ENCODE data around the gene TRPV5.

The TRPV5 gene

DNA sequence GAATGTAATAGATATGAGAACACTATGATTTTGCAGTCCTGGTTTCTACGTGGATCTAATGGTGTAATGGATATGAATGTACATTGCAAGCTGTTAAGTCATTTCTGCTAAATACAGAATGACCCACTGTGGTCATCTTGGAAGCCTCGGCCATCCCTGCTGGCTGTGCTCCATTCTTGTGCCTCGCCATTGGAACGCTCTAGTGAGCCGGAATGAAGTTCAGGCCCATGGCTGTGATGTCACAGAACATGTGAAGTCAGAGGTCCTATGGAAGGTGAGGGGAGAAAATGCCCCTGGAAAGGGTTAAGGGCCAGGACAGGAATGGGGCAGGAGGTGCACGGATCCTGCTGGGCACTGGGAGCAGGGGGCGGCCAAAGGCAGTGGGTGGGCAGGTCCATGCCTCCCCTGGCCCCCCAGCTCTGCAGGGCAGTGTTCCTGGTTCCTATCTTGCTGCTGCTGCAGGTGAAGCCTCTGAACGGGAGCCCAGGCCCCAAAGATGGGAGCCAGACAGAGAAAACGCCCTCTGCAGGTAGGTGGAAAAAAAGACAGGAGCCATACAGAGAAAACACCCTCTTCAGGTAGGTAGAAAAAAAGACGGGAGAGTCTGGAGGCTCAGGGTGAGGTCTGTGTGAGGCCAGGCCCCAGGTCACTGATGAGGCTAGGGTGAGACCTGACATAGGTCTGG lies 5.8 kb upstream of the TRPV5 start, which contains the start of gene LLCFC1:
TSS of gene LLCFC1 (plus strand) at position 259 of the 685 bp plus-strand sequence. CDS start at position 397, 138 bp downstream.
- no peak for DNase-seq

DNA sequence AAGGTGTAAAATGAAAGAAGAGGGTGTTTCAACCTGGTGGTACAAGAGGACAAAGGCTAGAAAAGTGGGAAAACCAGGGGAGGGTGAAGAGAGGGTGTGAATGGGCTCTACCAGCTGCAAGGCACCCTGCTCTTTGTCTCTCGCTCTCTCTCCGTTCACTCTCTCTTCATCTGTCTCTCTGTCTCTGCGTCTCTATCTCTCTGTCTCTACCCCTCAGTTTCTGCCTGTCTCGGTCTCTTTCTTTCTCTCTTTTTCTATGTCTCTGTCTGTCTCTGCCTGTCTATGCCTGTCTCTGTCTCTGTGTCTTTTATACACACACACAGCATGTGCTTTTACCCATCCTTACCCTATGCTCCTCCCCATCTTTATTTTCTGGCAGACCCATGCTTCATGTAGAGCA lies 5.1 kb upstream of the TRPV5 start:
- no peak for DNase-seq

DNA sequence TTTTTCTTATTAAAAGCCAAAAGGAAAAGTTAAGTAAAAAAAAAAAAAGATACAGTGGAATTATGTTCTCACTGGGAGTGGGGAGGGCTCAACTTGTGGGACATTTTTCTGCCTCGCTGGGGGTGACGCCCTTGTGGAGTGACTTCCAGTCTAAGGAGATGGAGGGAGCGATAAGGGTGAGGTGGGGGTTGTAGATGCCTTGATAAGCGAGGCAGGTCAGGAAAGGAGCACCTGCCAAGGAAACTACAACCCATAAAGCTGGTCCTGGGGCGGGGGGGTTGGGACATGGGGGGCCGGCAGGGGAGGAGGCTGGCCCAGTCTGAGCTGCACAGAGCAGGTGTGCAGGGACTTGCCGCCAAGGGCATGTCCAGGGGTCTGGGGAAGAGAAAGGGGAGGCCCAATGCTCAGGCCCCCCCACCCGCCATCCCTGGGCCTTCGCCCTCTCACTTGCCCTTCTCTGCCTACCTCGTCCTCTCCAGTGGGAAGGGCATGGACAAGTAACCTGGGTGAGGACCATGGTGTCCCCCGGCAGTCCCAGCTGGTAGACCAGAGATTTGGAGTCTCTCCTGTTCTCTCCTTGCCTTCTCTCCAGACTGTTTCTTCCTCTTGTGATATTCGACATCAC lies 2.5 kb upstream of the TRPV5 start:
- DNase-seq, result no peak

DNA sequence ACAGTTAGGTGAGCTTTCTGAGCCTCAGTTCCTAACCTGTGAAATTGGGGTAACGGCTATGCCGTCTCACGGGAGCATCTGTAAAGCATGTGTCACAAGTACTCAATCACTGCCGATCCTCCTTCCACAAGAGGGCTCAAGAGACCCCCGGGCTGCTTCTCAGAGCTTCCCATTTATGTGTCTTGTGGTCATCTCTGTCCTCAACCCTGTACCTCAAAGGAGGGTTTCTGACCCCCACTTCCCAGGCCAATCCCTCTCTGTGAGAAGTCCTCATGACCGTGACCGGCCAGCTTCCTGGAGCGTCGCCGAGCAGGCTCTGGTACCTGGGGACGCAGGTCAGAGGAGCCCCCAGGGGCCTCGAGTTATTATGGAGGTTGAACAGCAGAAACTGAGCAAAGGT lies 510 bp upstream of the TRPV5 start:
- no peak for DNase-seq

DNA sequence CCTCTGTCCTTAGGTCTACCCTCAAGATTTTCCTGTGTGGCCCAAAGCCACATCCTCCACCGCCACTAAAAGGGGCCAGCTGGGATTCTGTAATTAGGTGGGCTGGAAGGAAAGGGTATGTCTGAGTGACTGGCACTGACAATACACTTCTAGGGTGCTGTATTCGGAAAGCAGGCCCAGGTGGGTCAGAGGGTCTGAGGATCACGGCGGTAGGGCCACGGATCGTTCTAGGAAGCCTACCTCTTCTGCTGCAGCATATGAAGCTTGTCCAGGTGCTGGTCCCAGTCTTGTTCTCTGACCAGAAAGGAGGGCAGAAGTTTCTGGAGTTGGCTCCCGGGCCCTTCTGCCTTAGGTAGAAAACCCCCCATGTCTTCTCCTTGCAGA lies 462 bp downstream of the TRPV5 start:
- no peak for DNase-seq

DNA sequence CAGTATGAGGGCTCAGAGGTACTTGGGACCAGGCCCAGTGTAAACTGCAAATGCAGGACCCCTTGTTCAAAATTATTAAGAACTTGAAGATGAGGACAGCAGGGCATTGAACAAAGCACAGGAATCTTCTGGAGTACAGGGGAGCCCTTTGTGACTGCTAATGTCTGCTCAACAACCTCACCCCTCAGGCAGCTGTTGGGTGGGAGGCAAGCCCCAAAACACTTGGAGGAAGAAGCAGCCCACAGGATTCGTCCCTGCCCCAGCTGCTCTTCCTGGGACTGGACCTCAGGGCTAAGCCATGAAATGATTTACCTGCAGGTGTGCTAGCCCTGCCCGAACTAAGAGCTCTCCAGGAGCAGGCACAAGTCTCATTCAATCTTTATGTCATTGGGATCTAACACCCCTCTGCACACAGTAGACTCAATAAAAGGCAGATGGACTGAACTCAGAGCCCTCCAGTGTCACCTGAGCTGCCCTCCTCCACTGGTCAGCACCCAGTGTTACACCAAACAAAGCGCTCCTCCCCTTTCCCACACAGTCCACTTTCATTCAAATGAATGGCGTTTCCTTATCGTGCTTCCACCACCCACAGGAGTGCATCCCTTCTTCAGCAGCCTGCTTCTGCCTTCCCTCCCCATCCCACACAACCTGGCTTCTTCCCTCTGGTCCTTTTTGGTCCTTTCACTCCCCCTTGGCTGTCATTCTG lies 1.0 kb downstream of the TRPV5 start:
- no peak for DNase-seq

DNA sequence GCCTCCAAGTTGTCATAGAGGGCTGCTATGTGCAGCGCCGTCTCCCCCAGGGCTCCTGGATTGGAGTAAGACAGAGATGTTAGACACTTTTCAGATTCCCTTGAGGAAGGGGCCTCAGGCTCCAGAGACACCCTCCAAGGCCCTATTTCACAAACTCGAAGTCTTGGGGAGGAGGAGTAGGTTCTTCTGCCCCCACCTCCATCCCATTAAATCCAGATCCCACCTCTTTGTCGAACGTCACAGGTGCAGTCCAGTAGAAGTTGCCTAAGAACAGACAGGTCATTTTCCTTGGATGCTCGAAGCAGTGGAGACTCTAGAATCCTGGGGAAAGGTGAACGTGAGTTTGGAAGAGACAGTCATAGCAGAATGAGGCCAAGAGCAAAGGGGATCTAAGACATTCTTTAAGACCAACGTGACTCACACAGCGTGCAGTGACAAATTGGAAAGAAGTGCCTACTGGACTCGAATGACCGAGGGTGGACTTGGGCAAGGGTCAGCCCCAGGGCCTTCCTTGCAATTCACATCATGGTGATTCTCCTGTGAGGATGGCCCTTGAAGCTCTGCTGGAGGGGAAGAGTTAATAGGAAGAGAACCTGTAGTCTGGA lies 3.3 kb downstream of the TRPV5 start:
- no peak for DNase-seq

DNA sequence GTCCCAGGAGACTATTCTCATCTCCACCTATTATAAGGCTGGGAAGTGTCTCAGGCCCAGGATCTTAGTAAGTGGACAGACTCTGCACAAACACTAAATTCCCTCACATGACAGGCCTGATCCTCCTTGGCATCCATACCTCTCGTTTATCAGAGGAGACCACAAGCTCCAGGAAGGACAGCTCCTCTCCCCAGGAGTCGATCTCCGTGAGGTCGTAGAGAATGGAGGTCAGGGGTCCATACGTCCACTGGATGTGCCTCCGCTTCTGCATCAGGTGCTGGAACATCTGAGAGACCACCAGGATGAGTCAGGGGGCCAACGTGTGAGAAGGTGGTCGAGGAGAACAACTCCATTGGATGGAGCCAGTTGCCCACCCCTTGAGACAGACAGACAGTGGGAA lies 5.6 kb downstream of the TRPV5 start:
- DNase-seq, result no peak

DNA sequence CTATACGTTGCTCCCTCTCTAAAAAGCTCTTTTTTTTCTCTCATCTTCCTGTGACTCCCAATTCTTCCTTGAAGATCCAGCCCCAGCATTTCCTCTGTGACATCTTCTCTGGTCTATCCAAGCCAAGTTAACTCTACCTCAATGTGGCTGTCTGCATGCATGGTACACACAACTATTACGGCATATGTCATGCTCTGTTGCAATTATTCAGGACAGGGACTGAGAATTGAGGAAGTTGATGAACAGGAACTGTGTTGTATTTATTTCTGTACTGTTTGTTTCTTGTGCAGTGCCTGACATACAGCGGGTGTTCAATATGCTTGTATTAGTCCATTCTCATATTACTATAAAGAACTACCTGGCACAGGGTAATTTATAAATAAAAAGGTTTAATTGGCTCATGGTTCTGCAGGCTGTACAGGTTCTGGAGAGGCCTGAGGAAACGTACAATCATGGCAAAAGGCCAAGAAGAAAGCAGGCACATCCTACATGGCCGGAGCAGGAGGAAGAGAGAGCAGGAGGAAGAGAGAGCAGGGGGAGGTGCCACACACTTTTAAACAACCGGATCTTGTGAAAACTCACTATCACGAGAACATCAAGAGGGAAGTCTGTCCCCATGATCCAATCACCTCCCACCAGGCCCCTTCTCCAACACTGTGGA lies 6.3 kb downstream of the TRPV5 start:
- DNase-seq, result no peak

DNA sequence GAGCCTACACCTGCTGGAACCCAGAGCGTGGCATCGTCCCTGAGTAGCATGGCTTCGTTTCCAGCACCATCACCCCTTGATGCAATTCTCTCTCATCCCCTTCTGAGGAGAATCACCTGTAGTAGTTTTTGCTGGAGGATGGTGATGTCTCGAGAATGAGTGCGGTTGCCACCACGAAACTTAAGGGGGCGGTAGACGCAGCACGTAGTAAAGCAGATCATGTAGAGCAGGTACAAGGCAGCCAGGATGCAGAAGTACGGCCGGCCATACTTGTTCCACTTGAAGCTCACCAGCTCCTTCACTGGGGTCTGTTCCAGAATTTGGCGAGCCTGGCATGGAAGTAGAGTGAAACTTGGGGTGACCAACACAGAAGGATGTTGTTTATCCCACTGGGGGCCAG lies 8.1 kb downstream of the TRPV5 start:
- no peak for DNase-seq

DNA sequence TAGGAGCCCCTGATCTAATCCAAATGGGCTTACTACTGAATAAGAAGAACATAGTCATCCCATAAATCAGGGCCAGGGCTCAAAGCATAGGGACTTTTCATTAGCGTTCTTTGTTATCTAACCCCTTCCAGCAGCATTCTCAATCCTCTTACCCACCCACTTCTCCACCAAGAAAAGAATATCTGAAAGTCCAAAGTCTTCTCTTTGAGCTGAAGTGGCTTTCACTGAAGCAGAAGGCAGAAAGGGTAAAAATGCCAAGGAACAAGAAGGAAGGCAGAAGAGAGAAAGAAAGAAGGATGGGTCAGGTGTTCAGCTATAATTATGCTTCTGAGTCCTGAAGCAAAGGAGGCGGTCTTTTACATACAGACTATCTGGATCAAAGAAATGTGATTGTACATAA lies 10.2 kb downstream of the TRPV5 start:
- DNase-seq, result no peak

DNA sequence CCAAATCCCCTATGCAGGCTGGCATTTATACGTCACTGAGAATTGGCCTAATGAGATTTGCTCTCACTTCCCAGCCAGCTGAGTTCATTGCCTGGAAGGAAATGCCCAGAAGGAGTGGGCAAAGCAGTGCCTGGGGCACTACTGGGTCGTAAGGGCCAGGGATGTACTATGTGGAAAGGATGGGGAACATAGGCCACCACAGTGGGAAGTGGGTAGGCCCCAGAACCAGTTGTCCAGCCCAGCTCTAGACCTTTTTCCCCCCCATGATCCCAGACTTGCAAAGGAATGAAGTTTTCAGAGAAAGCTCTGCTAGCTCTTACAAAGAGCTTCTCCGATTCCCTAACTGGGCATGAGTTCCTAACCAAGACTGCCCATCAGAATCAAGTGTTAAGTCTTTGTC lies 13.9 kb downstream of the TRPV5 start:
- DNase-seq, result no peak

DNA sequence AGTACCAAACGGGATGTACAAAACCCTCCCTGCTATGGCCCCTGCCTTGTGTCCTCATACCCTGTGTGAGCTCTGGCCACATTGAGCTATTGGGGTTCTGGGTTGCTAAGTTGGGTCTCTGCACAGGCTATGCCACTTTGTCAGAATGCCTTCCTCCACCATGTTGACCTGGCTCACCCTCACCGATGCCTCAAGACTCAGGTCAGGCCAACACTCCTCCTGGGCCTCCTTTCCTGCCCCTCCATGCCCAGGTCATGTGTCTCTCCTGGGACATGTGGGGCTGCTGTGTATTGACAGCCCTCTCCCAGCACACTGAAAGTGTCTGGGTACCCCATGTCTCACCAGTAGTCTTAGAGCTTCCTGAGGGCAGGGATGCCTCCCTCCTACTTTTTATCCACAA lies 14.6 kb downstream of the TRPV5 start:
- no peak for DNase-seq

DNA sequence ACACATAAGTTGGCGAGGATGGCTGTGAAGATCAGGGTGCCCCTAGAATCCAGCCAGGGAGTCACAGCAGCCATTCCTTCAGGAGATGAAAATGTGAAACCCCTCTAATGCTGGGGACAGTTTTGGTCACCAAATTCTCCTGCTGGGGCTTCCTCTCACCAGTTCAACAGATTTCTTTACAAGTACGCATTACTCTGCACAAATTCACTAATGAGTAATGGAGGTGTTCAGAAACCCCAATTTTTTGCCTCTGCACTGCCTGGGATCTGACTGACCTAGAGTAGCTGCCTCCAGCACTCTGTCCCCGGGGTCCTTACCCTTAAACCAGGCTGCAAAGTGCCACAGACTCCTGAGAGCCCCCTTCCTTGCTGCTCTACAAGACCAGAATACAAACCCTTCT lies 16.1 kb downstream of the TRPV5 start:
- no peak for DNase-seq

DNA sequence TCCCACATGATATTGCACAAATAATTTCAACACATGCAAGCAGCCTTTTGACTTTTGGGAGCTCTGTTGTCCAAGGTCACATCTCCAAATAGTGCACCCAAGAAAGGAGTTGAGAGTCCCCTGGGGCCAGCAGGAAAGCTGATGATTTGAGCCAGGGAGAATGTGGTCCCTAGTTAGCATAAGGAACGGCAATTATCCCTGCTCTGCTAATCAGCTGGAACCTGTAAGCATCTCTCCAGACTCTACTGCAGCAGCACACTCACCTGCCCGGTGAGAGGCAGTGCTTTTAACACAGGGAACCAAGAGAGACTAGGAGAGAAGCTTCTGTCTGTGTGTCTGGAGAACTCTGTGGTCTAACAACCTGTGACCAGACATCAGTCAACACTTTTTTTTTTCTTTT lies 17.0 kb downstream of the TRPV5 start:
- DNase-seq, result no peak

DNA sequence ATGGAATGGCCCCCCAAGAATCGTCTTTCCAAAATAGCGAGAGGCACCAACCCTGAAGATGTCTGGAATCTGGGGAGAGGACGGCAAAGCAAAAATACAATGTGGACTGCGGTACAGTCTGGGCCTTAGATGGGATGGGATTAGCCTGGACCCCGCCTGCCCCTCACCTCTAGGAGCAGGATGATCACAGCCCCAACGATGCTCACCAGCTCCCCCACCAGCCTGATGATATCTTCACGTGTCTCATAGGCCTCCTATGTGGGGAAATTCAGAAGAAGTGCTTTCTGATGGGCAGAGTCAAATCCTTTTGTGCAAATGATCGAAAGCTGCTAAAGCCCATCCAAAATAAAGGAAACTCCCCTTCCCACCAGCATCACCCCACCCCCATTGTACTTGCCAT lies 18.2 kb downstream of the TRPV5 start:
- no peak for DNase-seq

DNA sequence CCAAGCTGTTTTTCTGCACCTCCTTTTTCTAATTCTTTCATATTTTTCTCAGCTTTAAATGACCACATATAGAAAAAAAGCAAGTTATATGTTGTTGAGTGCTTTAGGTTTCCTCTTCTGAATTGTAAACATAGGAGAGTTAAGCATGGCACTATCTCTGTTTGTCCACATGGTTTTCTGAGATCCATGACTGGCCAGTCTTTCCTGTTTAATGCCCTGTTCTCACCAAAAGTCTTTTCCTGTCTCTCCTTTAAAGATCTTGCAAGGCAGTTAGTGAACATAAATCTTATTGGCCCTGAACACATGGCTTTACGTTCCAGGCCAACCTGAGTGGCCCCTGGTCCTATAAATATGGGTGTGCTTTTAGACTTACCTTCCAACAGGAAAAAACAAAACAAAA lies 19.4 kb downstream of the TRPV5 start:
- no peak for DNase-seq

DNA sequence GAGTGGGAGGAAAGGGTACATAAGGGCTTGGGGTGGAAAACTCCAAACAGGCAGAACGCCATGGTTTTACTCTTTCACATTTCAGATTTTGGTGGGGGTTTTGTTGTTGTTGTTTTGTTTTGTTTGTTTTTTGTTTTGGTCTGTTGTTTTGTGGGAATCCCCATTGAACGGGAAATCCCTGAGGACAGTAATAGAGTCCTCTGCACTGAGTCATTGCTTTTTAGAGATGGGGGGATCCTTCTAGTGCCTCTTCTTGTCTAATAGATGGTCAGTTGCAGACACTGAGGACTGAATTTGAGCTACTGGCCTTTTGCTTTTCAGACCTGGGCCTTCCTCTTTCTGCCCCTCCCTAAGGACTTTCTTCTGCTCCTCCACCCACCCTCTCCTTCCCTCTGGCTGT lies 20.0 kb downstream of the TRPV5 start:
- no peak for DNase-seq

DNA sequence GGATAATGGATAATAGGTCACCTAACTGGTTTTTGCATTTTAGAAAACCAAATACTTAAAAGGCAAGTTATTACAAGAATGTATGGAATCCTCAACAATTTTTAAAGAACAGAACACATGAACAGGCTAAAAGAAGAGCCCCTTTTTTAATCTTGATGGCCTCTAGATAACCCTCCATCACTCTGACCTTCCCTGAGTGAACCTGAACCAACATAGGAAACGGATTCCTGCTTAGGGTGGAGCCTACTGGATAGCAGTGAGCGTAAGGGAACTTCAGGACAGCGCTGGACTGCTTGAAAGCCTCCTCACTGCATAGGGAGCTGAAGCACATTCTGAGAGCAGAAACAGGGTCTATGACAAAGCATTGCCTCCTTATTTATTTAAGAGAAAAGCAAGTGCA lies 20.5 kb downstream of the TRPV5 start:
- no peak for DNase-seq

DNA sequence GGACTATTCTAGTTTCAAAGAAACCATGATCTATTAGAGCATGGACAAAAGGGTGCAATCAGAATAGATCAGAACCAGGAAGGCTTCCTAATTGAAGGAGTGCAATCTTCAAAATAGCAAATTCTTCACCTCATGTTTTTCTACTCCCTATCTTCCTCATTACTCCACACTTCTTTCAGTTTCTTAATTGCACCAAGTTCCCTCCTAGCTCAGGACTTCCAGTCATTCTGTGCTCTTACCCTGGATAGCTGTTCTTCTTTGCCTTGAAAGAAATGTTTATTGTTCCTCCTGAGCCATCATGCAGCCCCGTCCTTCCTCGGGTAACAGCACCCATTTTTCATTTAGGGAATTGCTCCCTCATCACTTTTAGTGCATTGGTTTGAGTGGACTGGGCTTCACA lies 23.1 kb downstream of the TRPV5 start:
- DNase-seq, result no peak

DNA sequence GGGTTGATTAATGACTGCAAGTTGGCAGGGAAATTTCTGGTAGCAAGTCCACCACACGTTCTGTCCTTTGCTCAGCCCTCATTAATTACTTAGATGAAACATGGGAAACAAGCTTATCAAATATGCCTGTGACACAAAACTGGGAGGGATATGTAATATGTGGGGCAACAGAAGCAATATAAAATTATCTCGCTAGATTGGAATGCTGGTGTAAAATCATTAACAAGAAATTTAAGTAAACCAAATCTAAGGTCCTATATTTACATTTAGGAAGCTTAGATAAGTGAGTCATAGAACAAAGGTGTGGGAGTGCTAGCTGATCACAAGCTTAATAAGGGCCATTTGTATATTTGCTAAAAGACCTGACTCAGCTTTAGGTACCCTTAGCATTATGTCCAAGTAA lies 23.5 kb downstream of the TRPV5 start:
- no peak for DNase-seq

DNA sequence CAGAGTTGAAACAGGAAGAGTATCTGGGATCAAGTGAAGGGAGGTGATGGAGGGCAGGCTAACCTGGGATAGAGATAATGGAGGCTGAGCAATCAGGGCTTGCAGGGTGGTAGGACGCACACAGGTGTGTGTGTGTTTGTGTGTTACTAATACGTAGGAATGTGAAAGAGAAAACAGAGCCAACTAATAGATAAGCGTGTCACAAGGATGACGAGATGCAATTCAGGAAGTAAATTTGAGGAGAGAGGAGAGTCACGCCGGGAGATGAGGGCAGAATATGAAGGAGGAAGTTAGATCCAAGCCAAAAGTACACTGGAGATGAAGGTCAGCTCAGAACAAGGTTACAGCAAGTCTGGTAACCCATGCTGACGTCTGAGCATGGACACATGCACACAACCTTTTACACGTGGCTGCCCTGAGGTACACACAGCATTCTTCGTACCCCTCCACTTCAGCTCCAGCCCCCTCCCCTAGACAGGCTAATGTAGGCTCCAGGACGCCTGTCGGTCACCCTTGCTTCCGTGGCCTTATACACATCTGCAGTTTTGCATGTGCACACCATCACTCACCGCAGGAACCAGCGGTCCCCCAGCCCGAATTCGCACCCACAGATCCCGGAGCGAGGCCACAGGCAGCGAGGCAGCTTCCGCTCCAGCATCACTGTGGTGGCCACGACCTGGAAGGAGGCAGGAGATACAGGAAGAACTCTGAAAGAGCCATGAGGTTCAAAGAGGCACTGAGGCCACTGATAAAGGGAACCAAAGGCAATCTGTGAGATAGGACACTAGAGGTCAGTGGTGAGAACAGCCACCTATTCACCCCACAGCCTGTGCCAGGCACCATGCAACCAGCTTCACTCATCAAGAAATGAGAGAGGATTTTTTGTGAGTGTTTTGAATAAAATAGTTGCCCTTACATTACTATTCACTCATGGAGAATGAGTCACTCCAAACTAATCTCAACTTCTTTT lies 24.3 kb downstream of the TRPV5 start:
- DNase-seq, result no peak

Measured in activated CD4-positive, CD25-positive, alpha-beta regulatory T cell treated with anti-CD3 and anti-CD28 coated beads, Interleukin-2, amount 50 U/mL, for 72 hours (primary cell).